ENCODE results near the gene CD300LF.
A peak's percentile ranks its signal among the peaks of the same experiment; 100 is the strongest.

CD300LF gene

GRCh38 chr17:74758848-74759168 is 46.1 kb upstream of the CD300LF start:
- H3K4me3 ChIP-seq (replicated peaks in 1 of 2; ENCODE audit: low read depth in 2 of 2, low read length in 2 of 2), result no peak overlapping the region
- DNase-seq (ENCODE audit: low read depth in 2 of 2), result peak in 1 of 2 donors; percentile 48
- no peak for TF ChIP-seq CTCF (IDR thresholded peaks at IDR 0.05; ENCODE audit: low read depth, low read length)

GRCh38 chr17:74757931-74758847 is 45.5 kb upstream of the CD300LF start:
- H3K4me3 ChIP-seq (replicated peaks in 1 of 2; ENCODE audit: low read depth in 2 of 2, low read length in 2 of 2), result no peak overlapping the region
- no peak for TF ChIP-seq CTCF (IDR thresholded peaks at IDR 0.05; ENCODE audit: low read depth, low read length)
- DNase-seq (ENCODE audit: low read depth in 2 of 2), result peak; percentile 51 to 53

- H3K4me3 ChIP-seq (replicated peaks in 1 of 2; ENCODE audit: low read depth in 2 of 2, low read length in 2 of 2), result peak overlapping the region in 1 of 2 donors; percentile 8
- no peak for TF ChIP-seq CTCF (IDR thresholded peaks at IDR 0.05; ENCODE audit: low read depth, low read length)
- DNase-seq (ENCODE audit: low read depth in 2 of 2), result no peak
These were observed 44.8 kb upstream of the CD300LF start for GRCh38 chr17:74757502-74757901.

- no peak overlapping the region for H3K4me3 ChIP-seq (replicated peaks in 1 of 2; ENCODE audit: low read depth in 2 of 2, low read length in 2 of 2)
- DNase-seq (ENCODE audit: low read depth in 2 of 2), result no peak
- no peak for TF ChIP-seq CTCF (IDR thresholded peaks at IDR 0.05; ENCODE audit: low read depth, low read length)
These were observed 44.2 kb upstream of the CD300LF start for GRCh38 chr17:74756891-74757290.

GRCh38 chr17:74755533-74755932 is 42.8 kb upstream of the CD300LF start:
- H3K4me3 ChIP-seq (replicated peaks in 1 of 2; ENCODE audit: low read depth in 2 of 2, low read length in 2 of 2), result no peak overlapping the region
- no peak for TF ChIP-seq CTCF (IDR thresholded peaks at IDR 0.05; ENCODE audit: low read depth, low read length)
- DNase-seq (ENCODE audit: low read depth in 2 of 2), result no peak

GRCh38 chr17:74754832-74755231 is 42.1 kb upstream of the CD300LF start:
- DNase-seq (ENCODE audit: low read depth in 2 of 2), result no peak
- no peak overlapping the region for H3K4me3 ChIP-seq (replicated peaks in 1 of 2; ENCODE audit: low read depth in 2 of 2, low read length in 2 of 2)
- TF ChIP-seq CTCF (IDR thresholded peaks at IDR 0.05; ENCODE audit: low read depth, low read length), result no peak

All from cardiac fibroblast (primary cell).